ENCODE results near the gene REPS1. TPM values are rescaled to one million over a fixed set of nuclear protein-coding genes. Genes with fewer than 3 reads are reported as not detected.

REPS1 gene
- total RNA-seq, 2 donors from 2014 or later, result 43.1 to 86.0 TPM

DNA sequence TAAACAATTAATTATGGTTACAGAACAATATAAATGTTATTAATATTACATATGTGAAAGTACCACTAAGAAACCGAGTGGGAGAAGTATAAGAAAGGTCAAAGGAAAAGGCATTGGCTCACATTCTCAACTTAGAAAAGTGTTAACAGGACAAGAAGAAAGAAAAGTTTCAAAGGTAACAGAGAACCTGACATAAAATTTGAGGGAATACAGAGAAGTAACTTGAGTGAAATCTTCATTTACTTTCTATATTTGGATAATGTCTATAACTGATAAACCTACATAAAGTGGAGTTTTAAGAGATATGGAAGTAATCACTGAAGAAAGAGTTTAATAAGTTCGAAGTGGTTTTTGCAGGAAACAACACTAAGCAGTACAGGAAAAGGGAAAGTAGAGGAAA is 30.1 kb downstream of the REPS1 start:
- Histone ChIP-seq H3K4me1 (ENCODE audit: control insufficient read depth in 1 of 2, low read depth in 2 of 2) (peaks cover 0 to 12% of the 10 kb centered on the region in 2 donors), H3K4me3 (no peak overlapping the region), H3K36me3 (no peaks in the 10 kb centered on the region), H3K9me3 (no peaks in the 10 kb centered on the region), H3K27me3 (replicated peaks; ENCODE audit: insufficient read depth) (no peaks in the 10 kb centered on the region), H3K27ac (no peak overlapping the region)
- TF ChIP-seq, protein P1, sequence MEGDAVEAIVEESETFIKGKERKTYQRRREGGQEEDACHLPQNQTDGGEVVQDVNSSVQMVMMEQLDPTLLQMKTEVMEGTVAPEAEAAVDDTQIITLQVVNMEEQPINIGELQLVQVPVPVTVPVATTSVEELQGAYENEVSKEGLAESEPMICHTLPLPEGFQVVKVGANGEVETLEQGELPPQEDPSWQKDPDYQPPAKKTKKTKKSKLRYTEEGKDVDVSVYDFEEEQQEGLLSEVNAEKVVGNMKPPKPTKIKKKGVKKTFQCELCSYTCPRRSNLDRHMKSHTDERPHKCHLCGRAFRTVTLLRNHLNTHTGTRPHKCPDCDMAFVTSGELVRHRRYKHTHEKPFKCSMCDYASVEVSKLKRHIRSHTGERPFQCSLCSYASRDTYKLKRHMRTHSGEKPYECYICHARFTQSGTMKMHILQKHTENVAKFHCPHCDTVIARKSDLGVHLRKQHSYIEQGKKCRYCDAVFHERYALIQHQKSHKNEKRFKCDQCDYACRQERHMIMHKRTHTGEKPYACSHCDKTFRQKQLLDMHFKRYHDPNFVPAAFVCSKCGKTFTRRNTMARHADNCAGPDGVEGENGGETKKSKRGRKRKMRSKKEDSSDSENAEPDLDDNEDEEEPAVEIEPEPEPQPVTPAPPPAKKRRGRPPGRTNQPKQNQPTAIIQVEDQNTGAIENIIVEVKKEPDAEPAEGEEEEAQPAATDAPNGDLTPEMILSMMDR (IDR thresholded peaks at IDR 0.05), result no peak
- DNase-seq (ENCODE audit: low spot score), result no peak
- ATAC-seq (ENCODE audit: insufficient number of reproducible peaks, low FRiP score, low read depth), result no peak

DNA sequence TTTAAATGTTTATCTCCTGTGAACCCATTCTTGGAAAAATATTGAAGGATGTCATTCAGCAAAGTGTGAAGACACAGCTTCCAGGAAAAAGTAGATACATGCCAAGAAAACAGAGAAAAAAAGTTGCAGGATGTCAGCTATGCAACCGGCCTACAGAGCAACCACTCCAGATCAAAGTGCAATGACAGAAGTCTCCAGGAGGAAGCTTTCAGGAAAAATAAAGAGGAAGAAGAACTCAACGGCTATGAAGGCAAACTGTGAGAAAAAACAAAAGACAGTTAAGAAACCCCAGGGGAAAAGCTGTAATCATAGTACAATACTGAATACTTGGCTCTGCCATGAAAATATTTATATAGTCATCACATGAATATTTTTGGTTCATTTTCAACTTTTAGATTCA is 30.6 kb downstream of the REPS1 start:
- Histone ChIP-seq H3K9me3 (no peaks in the 10 kb centered on the region), H3K4me3 (no peak overlapping the region), H3K4me1 (ENCODE audit: control insufficient read depth in 1 of 2, low read depth in 2 of 2) (peaks cover 0 to 12% of the 10 kb centered on the region in 2 donors), H3K27me3 (replicated peaks; ENCODE audit: insufficient read depth) (no peaks in the 10 kb centered on the region), H3K36me3 (no peaks in the 10 kb centered on the region), H3K27ac (no peak overlapping the region)
- DNase-seq (ENCODE audit: low spot score) (no peak), ATAC-seq (ENCODE audit: insufficient number of reproducible peaks, low FRiP score, low read depth) (no peak)
- TF ChIP-seq, protein P1 (IDR thresholded peaks at IDR 0.05), result no peak

DNA sequence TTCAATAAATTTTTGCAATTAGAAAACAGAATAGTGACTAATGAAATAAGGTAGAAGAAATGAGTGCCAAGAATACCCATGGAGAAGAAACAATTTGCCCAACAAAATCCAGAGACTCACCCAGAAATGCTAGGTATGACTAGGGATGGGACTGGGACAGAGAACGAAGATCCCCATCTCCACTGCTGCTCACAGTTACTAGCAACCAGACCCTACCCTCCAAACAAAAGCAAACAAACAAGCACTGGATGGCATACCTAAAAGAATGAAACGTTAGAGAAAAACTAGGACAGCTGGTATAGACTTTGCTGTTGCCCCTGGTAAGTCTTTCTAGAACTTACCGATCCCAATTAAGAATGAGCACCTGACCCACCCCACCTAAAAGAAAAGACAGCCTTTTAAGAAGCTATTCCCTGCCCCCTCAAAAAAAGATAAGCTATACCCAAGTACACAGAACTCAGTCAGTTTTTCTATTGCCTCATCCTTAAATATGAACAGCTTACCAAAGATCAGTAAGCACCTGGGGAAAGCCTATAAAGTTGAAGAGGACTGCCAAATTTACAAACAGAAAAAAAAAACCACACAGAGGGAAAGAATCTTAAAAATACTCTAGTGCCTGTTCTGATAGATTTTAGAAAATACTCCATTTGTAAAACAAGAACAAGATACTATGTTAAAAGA is 31.7 kb downstream of the REPS1 start:
- H3K4me3 ChIP-seq, result no peak overlapping the region
- H3K36me3 ChIP-seq, result no peaks in the 10 kb centered on the region
- ATAC-seq (ENCODE audit: insufficient number of reproducible peaks, low FRiP score, low read depth), result no peak
- DNase-seq (ENCODE audit: low spot score), result no peak
- H3K27me3 ChIP-seq (replicated peaks; ENCODE audit: insufficient read depth), result no peaks in the 10 kb centered on the region
- peaks cover 0 to 12% of the 10 kb centered on the region in 2 donors for H3K4me1 ChIP-seq (ENCODE audit: control insufficient read depth in 1 of 2, low read depth in 2 of 2)
- no peak overlapping the region for H3K27ac ChIP-seq
- no peaks in the 10 kb centered on the region for H3K9me3 ChIP-seq
- TF ChIP-seq, protein P1 (IDR thresholded peaks at IDR 0.05), result no peak

DNA sequence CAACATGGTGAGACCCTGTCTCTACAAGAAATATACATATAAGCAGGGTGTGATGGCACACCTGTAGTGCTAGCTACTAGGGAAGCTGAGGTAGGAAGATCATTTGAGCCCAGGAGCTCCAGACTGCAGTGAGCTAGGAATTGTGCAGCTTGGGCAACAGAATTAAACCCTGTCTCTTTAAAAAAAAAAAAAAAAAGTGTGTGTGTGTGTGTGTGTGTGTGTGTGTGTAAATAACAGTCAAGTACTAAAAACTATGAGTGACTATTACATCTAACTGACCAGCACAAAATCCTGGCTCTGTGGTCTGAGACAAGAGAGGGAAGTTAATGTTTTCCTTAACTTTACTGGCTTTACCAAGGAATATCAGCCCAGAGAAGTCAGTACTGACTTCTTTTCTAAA is 32.8 kb downstream of the REPS1 start:
- H3K4me1 ChIP-seq (ENCODE audit: control insufficient read depth in 1 of 2, low read depth in 2 of 2), result peaks cover 0 to 12% of the 10 kb centered on the region in 2 donors
- no peak overlapping the region for H3K4me3 ChIP-seq
- no peak overlapping the region for H3K27ac ChIP-seq
- no peaks in the 10 kb centered on the region for H3K27me3 ChIP-seq (replicated peaks; ENCODE audit: insufficient read depth)
- ATAC-seq (ENCODE audit: insufficient number of reproducible peaks, low FRiP score, low read depth) (no peak), DNase-seq (ENCODE audit: low spot score) (no peak)
- H3K36me3 ChIP-seq, result no peaks in the 10 kb centered on the region
- TF ChIP-seq, protein P1 (IDR thresholded peaks at IDR 0.05), result no peak
- H3K9me3 ChIP-seq, result no peaks in the 10 kb centered on the region

DNA sequence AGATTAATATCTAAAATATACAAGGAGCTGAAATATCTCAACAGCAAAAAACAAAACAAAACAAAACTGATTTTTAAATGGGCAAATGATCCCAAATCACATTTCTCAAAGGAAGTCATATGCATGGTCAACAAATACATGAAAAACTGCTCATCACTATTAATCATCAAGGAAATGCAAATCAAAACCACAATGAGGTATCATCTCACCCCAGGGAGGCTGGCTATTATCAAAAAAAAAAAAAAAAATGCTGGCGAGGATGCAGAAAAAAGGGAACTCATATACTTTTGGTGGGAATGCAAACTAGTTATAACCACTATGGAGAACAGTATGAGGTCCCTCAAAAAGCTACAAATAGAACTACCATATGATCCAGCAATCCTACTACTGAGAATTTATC is 34.6 kb downstream of the REPS1 start:
- no peak overlapping the region for H3K4me3 ChIP-seq
- H3K27me3 ChIP-seq (replicated peaks; ENCODE audit: insufficient read depth), result no peaks in the 10 kb centered on the region
- no peak overlapping the region for H3K27ac ChIP-seq
- TF ChIP-seq, protein P1 (IDR thresholded peaks at IDR 0.05), result no peak
- no peaks in the 10 kb centered on the region for H3K36me3 ChIP-seq
- ATAC-seq (ENCODE audit: insufficient number of reproducible peaks, low FRiP score, low read depth) (no peak), DNase-seq (ENCODE audit: low spot score) (no peak)
- no peaks in the 10 kb centered on the region for H3K9me3 ChIP-seq
- H3K4me1 ChIP-seq (ENCODE audit: control insufficient read depth in 1 of 2, low read depth in 2 of 2), result peaks cover 3 to 18% of the 10 kb centered on the region in 2 donors
